Heart left ventricle (tissue), 16 donors: ENCODE measurements around the gene DCPS. TPM values are rescaled to one million over a fixed set of nuclear protein-coding genes. Genes with fewer than 3 reads are reported as not detected.

Experiments
- ATAC-seq, 4 donors: fragments of 200-7000 bp; cut with Tn5 transposase; one replicate each; pipeline ENCODE4 v1.9.1; 2020 to 2022; ENCODE audit warnings: moderate library complexity in 4 of 4, mild to moderate bottlenecking in 3 of 4, moderate number of reproducible peaks in 1 of 4
- DNase-seq, 5 donors: peaks; one replicate each; pipeline ENCODE4 v3.0.0-alpha.2; 2020
- H3K27ac ChIP-seq, 12 donors: fragments of 200-600 bp; sonication (generic) in 4 of 12; one replicate each; pipeline versions ENCODE4 v1.5.0 to v1.8.0; 2016 to 2022; ENCODE audit warnings: mild to moderate bottlenecking in 2 of 12
- H3K27me3 ChIP-seq, 9 donors: fragments of 200-600 bp; sonication (generic) in 2 of 9; one replicate each; pipeline versions ENCODE4 v1.5.1 to v1.8.0; 2016 to 2022; ENCODE audit warnings: mild to moderate bottlenecking in 3 of 9
- H3K36me3 ChIP-seq, 9 donors: fragments of 200-600 bp; sonication (generic) in 2 of 9; one replicate each; pipeline versions ENCODE4 v1.5.0 to v1.8.0; 2018 to 2022; ENCODE audit warnings: mild to moderate bottlenecking in 2 of 9
- H3K4me1 ChIP-seq, 12 donors: fragments of 200-600 bp; sonication (generic) in 4 of 12; one replicate each; pipeline versions ENCODE4 v1.5.0 to v1.8.0; 2016 to 2022; ENCODE audit warnings: mild to moderate bottlenecking in 3 of 12
- H3K4me3 ChIP-seq, 12 donors: fragments of 200-600 bp; sonication (generic) in 4 of 12; one replicate each; pipeline versions ENCODE4 v1.5.0 to v1.8.0; 2017 to 2022; ENCODE audit warnings: mild to moderate bottlenecking in 9 of 12, moderate library complexity in 4 of 12
- H3K9me3 ChIP-seq, 12 donors: fragments of 200-600 bp; sonication (generic) in 4 of 12; one replicate each; pipeline versions ENCODE4 v1.5.0 to v1.8.0; 2016 to 2022; ENCODE audit warnings: mild to moderate bottlenecking in 1 of 12
- POLR2A ChIP-seq, 2 donors: fragments of 450-650 bp; IDR thresholded peaks; one replicate each; pipeline ENCODE4 v1.6.1; 2017; ENCODE audit warnings: antibody characterized with exemption in 2 of 2, mild to moderate bottlenecking in 2 of 2, moderate library complexity in 2 of 2
- WGBS, 4 donors: extraction: QIAGEN DNeasy Blood & Tissue Kit in 2 of 4; methylation state at CpG; one replicate each; pipeline versions ENCODE4 v1.1.5 to v1.1.7; 2013 to 2018; 5-methylcytosine and 5-hydroxymethylcytosine counted together
- intact Hi-C, 10 donors: fragments of 100-400 bp; cut with DNase I; formaldehyde crosslinking; loops; one replicate each; pipeline versions ENCODE4 v1.11.1 to v1.14.2; 2022
- polyA plus RNA-seq, 2 donors: library from polyadenylated mRNA; stranded (reverse); fragments of 200-250 nt; gene quantifications; one replicate each; pipeline ENCODE4 v1.2.3, GENCODE V29; 2013
- total RNA-seq, 9 donors: library from RNA; depleted of rRNA in 2 of 9; stranded (reverse); fragments of >200 nt in 2 of 9; fragmentation: NEBNext Ultra II Directional in 3 of 9; extraction: Animal tissue kit (Norgen Biotek cat#: 25700) in 3 of 9; gene quantifications; one replicate each; pipeline versions ENCODE4 v1.1.0 to v1.2.4, GENCODE V29; 2016 to 2023
- TF ChIP-seq, protein P1 (sequence below), 12 donors: fragments of 200-600 bp; sonication (generic) in 4 of 12; IDR thresholded peaks; one replicate each; pipeline versions ENCODE4 v1.5.0 to v1.8.0; 2018 to 2022; ENCODE audit warnings: antibody characterized with exemption in 12 of 12, mild to moderate bottlenecking in 5 of 12
- donor health status: ischemic (EF 13 %, LVEDD 7.1; RV severe dilation, severe dysfunction).
- donor health status: healthy with polysubstance abuse.
- donor health status: DM: no; HTN: yes; CAD: no.
- donor health status: DM: no; HTN: no; CAD: no.
- donor health status: ischemic (EF 25% LVEDD 6.9; RV normal size, moderate dysfunction).
- donor health status: ischemic (EF 25% LVEDD 5.7; RV mildly dilated, moderate dysfunction).
- donor health status: healthy.
- donor health status: DM: yes; HTN: yes; CAD: no.
- donor health status: ischemic (EF 35%, LVEDD 5.7; RV mildly dilated, moderate dysfunction).
- donor health status: nonischemic (EF 11% LVEDD 7.7; RV severe dilation, severe dysfunction).
- donor health status: DM: yes; HTN: yes; CAD: no.
- donor health status: PGD.
- donor health status: ischemic (EF 29% LVEDD 5.4; RV normal size, mild dysfunction).
- donor health status: nonischemic (EF 23%, LVEDD 6.1; RV moderate dilation, normal function).

DCPS gene
- total and polyA plus RNA-seq, 11 donors = 7.7 to 18.9 (median 11.1) TPM

DNA sequence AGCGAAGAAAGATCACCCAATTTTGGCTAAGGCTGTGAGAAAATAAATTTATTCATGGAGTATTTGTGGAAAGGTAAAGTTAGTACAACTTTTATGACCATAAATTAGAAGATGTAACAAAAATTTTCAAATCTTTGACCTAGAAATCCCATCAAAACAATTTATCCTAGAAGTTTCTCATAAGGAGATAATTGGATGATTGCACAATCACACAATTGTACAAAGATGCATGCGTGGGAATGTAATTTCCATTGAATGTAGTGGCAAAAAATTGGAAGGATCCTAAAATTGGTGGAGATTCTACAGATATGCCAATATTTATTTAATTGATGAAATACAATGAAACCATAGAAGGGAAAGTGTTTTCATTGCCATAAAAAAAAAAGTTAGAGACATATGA is 46.7 kb upstream of the DCPS start:
- Histone ChIP-seq H3K27me3 (no peaks in the 10 kb centered on the region), H3K4me3 (no peak overlapping the region), H3K36me3 (peaks cover 0 to 91% (median 78%) of the 10 kb centered on the region in 9 donors), H3K27ac (no peak overlapping the region), H3K4me1 (peaks cover 0 to 19% (median 0%) of the 10 kb centered on the region in 12 donors), H3K9me3 (no peaks in the 10 kb centered on the region)
- DNase-seq (no peak), ATAC-seq (no peak)
- intact Hi-C loops = no loop called here
- no peak for TF ChIP-seq POLR2A (IDR thresholded peaks at IDR 0.05)
- TF ChIP-seq, protein P1, sequence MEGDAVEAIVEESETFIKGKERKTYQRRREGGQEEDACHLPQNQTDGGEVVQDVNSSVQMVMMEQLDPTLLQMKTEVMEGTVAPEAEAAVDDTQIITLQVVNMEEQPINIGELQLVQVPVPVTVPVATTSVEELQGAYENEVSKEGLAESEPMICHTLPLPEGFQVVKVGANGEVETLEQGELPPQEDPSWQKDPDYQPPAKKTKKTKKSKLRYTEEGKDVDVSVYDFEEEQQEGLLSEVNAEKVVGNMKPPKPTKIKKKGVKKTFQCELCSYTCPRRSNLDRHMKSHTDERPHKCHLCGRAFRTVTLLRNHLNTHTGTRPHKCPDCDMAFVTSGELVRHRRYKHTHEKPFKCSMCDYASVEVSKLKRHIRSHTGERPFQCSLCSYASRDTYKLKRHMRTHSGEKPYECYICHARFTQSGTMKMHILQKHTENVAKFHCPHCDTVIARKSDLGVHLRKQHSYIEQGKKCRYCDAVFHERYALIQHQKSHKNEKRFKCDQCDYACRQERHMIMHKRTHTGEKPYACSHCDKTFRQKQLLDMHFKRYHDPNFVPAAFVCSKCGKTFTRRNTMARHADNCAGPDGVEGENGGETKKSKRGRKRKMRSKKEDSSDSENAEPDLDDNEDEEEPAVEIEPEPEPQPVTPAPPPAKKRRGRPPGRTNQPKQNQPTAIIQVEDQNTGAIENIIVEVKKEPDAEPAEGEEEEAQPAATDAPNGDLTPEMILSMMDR (IDR thresholded peaks at IDR 0.05) = no peak
- 88 to 99% (median 93%) methylated on average over 2 of the region's 2 CpGs for WGBS, 4 donors

DNA sequence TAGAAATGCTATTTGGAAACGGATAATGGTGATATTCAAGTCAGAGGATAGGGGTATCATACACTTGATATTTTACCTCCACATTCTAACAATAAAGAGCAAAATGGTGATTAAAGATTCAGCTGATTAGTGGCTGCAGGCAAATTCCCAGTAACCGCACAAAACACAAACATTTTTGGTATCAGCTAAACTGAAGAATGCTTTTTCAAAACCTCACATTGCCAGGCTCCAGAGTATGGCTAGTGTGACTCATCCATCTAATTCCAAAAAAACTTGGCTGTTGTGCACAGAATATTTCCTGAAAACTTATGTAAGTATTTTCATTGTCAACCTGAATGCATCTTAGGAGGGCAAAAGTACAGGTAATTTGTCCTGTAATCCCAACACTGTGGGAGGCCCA is 46.1 kb upstream of the DCPS start:
- WGBS, 4 donors = 92 to 98% (median 93%) methylated on average over 2 of the region's 2 CpGs

DNA sequence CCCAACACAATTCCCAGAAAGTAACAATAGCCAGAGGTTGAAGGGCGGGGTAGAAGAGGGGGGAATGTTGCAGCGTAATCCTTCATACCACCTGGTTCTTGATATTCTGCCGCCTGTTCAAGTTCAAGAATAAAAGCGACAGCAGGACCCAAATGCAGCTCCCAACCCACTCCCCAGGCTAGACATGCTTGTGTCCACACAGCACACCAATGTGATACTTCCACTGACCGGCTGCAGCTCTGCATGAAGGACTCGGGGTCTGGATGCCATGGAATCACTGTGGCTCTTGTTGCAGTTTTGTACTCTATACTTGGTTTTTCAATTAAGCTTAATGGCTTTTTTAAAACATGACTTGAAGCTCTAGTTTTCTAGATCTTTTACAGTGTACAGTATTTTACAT is 41.6 kb upstream of the DCPS start:
- no peaks in the 10 kb centered on the region for H3K27me3 ChIP-seq
- DNase-seq (no peak), ATAC-seq (no peak)
- H3K4me3 ChIP-seq = no peak overlapping the region
- intact Hi-C loops = loop anchor here in 3 of 10 donors (10.0 kb wide), 2 partner anchors 47 to 637 kb away; partner anchors contain the start of genes FAM118B (in 2 of the 3), RPUSD4 (in 2 of the 3) and CHEK1 (in 1 of the 3)
- TF ChIP-seq POLR2A (IDR thresholded peaks at IDR 0.05) = no peak
- TF ChIP-seq, protein P1 (IDR thresholded peaks at IDR 0.05) = no peak
- H3K36me3 ChIP-seq = peaks cover 2 to 94% (median 82%) of the 10 kb centered on the region in 9 donors
- peaks cover 0 to 12% (median under 1%) of the 10 kb centered on the region in 12 donors for H3K4me1 ChIP-seq
- H3K27ac ChIP-seq = no peak overlapping the region
- no peaks in the 10 kb centered on the region for H3K9me3 ChIP-seq
- 88 to 95% (median 94%) methylated on average over 6 of the region's 6 CpGs for WGBS, 4 donors

More for the DNA sequence above, 46.1 kb upstream of the DCPS start:
- DNase-seq = no peak
- no peaks in the 10 kb centered on the region for H3K27me3 ChIP-seq
- no peak for TF ChIP-seq POLR2A (IDR thresholded peaks at IDR 0.05)
- TF ChIP-seq, protein P1 (IDR thresholded peaks at IDR 0.05) = no peak
- peaks cover 0 to 19% (median 0%) of the 10 kb centered on the region in 12 donors for H3K4me1 ChIP-seq
- no peaks in the 10 kb centered on the region for H3K9me3 ChIP-seq
- H3K27ac ChIP-seq = no peak overlapping the region
- peaks cover 0 to 92% (median 78%) of the 10 kb centered on the region in 9 donors for H3K36me3 ChIP-seq
- H3K4me3 ChIP-seq = no peak overlapping the region
- no peak for ATAC-seq
- intact Hi-C loops = no loop called here

DNA sequence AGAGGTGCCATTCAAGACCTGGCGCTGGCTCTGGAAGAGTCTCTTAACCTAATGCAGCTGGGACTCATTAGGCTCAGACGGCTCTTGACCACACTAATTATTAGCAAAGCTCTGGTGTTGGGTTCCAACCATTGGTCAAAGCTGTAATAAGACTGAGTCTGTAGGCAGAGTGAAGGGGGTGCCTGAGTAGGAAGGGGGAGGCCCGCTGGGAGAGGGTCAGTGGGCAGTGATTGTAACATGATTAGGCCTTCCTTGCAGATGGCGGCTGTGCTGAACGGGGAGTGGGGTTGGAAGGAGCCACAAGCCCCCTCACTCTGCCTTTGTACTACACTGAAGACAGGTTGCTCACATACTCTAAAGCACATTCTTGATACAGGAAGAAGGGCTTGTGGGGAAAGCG is 40.4 kb upstream of the DCPS start:
- DNase-seq = no peak
- Histone ChIP-seq H3K4me3 (no peak overlapping the region), H3K36me3 (peaks cover 2 to 85% (median 73%) of the 10 kb centered on the region in 9 donors), H3K27ac (no peak overlapping the region), H3K9me3 (no peaks in the 10 kb centered on the region), H3K27me3 (no peaks in the 10 kb centered on the region), H3K4me1 (peaks cover 0 to 21% (median 8%) of the 10 kb centered on the region in 12 donors)
- no peak for ATAC-seq
- TF ChIP-seq, protein P1 (IDR thresholded peaks at IDR 0.05) = no peak
- TF ChIP-seq POLR2A (IDR thresholded peaks at IDR 0.05) = no peak
- intact Hi-C loops = loop anchor here in 3 of 10 donors (10.0 kb wide), 2 partner anchors 49 to 639 kb away; partner anchors contain the start of genes FAM118B (in 2 of the 3), RPUSD4 (in 2 of the 3) and CHEK1 (in 1 of the 3)
- WGBS, 4 donors = 89 to 93% (median 90%) methylated on average over 6 of the region's 6 CpGs
